Measurements from ENCODE around the gene USP17L30. TPM values are rescaled to one million over a fixed set of nuclear protein-coding genes. Genes with fewer than 3 reads are reported as not detected.
A peak's percentile ranks its signal among the peaks of the same experiment; 100 is the strongest.
"Not testable (repeated sequence)": the region's sequence is repeated elsewhere in the genome, so short reads cannot be mapped to it uniquely, and the experiment has no call there.

USP17L30 gene
- total RNA-seq, 1 donor from 2014 or later: not detected

- H3K4me1 Mint-ChIP-seq (ENCODE audit: unreplicated experiment); H3K27me3 Mint-ChIP-seq; H3K36me3 Mint-ChIP-seq; DNase-seq (ENCODE audit: extremely low spot score, unreplicated experiment); H3K9me3 Mint-ChIP-seq; H3K27ac Mint-ChIP-seq: not testable (repeated sequence)
- peak overlapping the region; percentile 47 for H3K4me3 Mint-ChIP-seq
- peak; percentile 74 for TF ChIP-seq CTCF (conservative IDR thresholded peaks at IDR 0.05)
Measured at GRCh38 chr4:9381012-9381534, 18.1 kb downstream of the USP17L30 start.

GRCh38 chr4:9384126-9384525, 21.2 kb downstream of the USP17L30 start:
- no peaks in the 10 kb centered on the region for H3K9me3 Mint-ChIP-seq
- no peaks in the 10 kb centered on the region for H3K27me3 Mint-ChIP-seq
- H3K36me3 Mint-ChIP-seq: no peaks in the 10 kb centered on the region
- no peaks in the 10 kb centered on the region for H3K4me1 Mint-ChIP-seq (ENCODE audit: unreplicated experiment)
- no peak overlapping the region for H3K4me3 Mint-ChIP-seq
- DNase-seq (ENCODE audit: extremely low spot score, unreplicated experiment): no peak
- no peak for TF ChIP-seq CTCF (conservative IDR thresholded peaks at IDR 0.05)
- H3K27ac Mint-ChIP-seq: no peak overlapping the region

- H3K4me3 Mint-ChIP-seq, H3K27ac Mint-ChIP-seq: not testable (repeated sequence)
Measured at GRCh38 chr4:9389001-9389400, 26.1 kb downstream of the USP17L30 start.

GRCh38 chr4:9405774-9406173, 42.8 kb downstream of the USP17L30 start:
- not testable (repeated sequence) for H3K4me1 Mint-ChIP-seq (ENCODE audit: unreplicated experiment); H3K27ac Mint-ChIP-seq; H3K4me3 Mint-ChIP-seq; H3K9me3 Mint-ChIP-seq; H3K36me3 Mint-ChIP-seq; H3K27me3 Mint-ChIP-seq; DNase-seq (ENCODE audit: extremely low spot score, unreplicated experiment)

More at GRCh38 chr4:9389001-9389400, 26.1 kb downstream of the USP17L30 start:
- not testable (repeated sequence) for H3K36me3 Mint-ChIP-seq; H3K27me3 Mint-ChIP-seq; H3K9me3 Mint-ChIP-seq; H3K4me1 Mint-ChIP-seq (ENCODE audit: unreplicated experiment); DNase-seq (ENCODE audit: extremely low spot score, unreplicated experiment)

GRCh38 chr4:9406491-9406890, 43.6 kb downstream of the USP17L30 start:
- not testable (repeated sequence) for DNase-seq (ENCODE audit: extremely low spot score, unreplicated experiment); H3K27ac Mint-ChIP-seq; H3K27me3 Mint-ChIP-seq; H3K9me3 Mint-ChIP-seq; H3K4me3 Mint-ChIP-seq; H3K36me3 Mint-ChIP-seq; H3K4me1 Mint-ChIP-seq (ENCODE audit: unreplicated experiment)

GRCh38 chr4:9409793-9410192, 46.9 kb downstream of the USP17L30 start:
- no peak for TF ChIP-seq CTCF (conservative IDR thresholded peaks at IDR 0.05)
- no peaks in the 10 kb centered on the region for H3K4me1 Mint-ChIP-seq (ENCODE audit: unreplicated experiment)
- peaks cover 3% of the 10 kb centered on the region for H3K27me3 Mint-ChIP-seq
- no peaks in the 10 kb centered on the region for H3K36me3 Mint-ChIP-seq
- no peak overlapping the region for H3K27ac Mint-ChIP-seq
- H3K4me3 Mint-ChIP-seq: no peak overlapping the region
- H3K9me3 Mint-ChIP-seq: peaks cover 5% of the 10 kb centered on the region
- no peak for DNase-seq (ENCODE audit: extremely low spot score, unreplicated experiment)

Other genes starting within 250 kb of the USP17L30 start
- not detected in 2 replicates for gene FAM90A26, start 192.7 kb upstream of the USP17L30 start, total RNA-seq (ENCODE audit: low replicate concordance)
- not detected in 2 replicates for gene USP17L10, start 152.5 kb upstream of the USP17L30 start, total RNA-seq (ENCODE audit: low replicate concordance)
- gene USP17L11, start 147.7 kb upstream of the USP17L30 start, total RNA-seq (ENCODE audit: low replicate concordance): not detected in 2 replicates
- not detected in 2 replicates for gene USP17L12, start 143.0 kb upstream of the USP17L30 start, total RNA-seq (ENCODE audit: low replicate concordance)
- gene USP17L13, start 138.2 kb upstream of the USP17L30 start, total RNA-seq (ENCODE audit: low replicate concordance): not detected in 2 replicates
- gene USP17L15, start 128.7 kb upstream of the USP17L30 start, total RNA-seq (ENCODE audit: low replicate concordance): not detected in 2 replicates
- not detected in 2 replicates for gene USP17L17, start 119.2 kb upstream of the USP17L30 start, total RNA-seq (ENCODE audit: low replicate concordance)
- not detected in 2 replicates for gene USP17L18, start 114.5 kb upstream of the USP17L30 start, total RNA-seq (ENCODE audit: low replicate concordance)
- gene USP17L19, start 109.8 kb upstream of the USP17L30 start, total RNA-seq (ENCODE audit: low replicate concordance): not detected in 2 replicates
- gene USP17L20, start 105.0 kb upstream of the USP17L30 start, total RNA-seq (ENCODE audit: low replicate concordance): not detected in 2 replicates
- not detected in 2 replicates for gene USP17L21, start 100.3 kb upstream of the USP17L30 start, total RNA-seq (ENCODE audit: low replicate concordance)
- gene USP17L22, start 95.5 kb upstream of the USP17L30 start, total RNA-seq (ENCODE audit: low replicate concordance): not detected in 2 replicates
- gene USP17L24, start 38.0 kb upstream of the USP17L30 start, total RNA-seq (ENCODE audit: low replicate concordance): not detected in 2 replicates
- not detected in 2 replicates for gene USP17L25, start 33.2 kb upstream of the USP17L30 start, total RNA-seq (ENCODE audit: low replicate concordance)
- gene USP17L26, start 28.5 kb upstream of the USP17L30 start, total RNA-seq (ENCODE audit: low replicate concordance): not detected in 2 replicates
- not detected in 2 replicates for gene USP17L5, start 23.7 kb upstream of the USP17L30 start, total RNA-seq (ENCODE audit: low replicate concordance)
- not detected in 2 replicates for gene USP17L27, start 19.0 kb upstream of the USP17L30 start, total RNA-seq (ENCODE audit: low replicate concordance)
- not detected in 2 replicates for gene USP17L28, start 14.2 kb upstream of the USP17L30 start, total RNA-seq (ENCODE audit: low replicate concordance)
- gene USP17L29, start 9.5 kb upstream of the USP17L30 start, total RNA-seq (ENCODE audit: low replicate concordance): not detected in 2 replicates
- not detected in 2 replicates for gene DEFB131A, start 81.3 kb downstream of the USP17L30 start, total RNA-seq (ENCODE audit: low replicate concordance)

All from type B pancreatic cell (in vitro differentiated cells).